GM18519 (cell line): Measurements from ENCODE around the gene RGR.

Experiments used
- ATAC-seq: cut with Tn5 transposase; IDR thresholded peaks from one replicate; pipeline ENCODE4 v1.9.1; 2021; ENCODE audit warnings: mild to moderate bottlenecking, moderate library complexity; ENCODE audit not compliant: unreplicated experiment, low FRiP score

The RGR gene, protein sequence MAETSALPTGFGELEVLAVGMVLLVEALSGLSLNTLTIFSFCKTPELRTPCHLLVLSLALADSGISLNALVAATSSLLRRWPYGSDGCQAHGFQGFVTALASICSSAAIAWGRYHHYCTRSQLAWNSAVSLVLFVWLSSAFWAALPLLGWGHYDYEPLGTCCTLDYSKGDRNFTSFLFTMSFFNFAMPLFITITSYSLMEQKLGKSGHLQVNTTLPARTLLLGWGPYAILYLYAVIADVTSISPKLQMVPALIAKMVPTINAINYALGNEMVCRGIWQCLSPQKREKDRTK

DNA sequence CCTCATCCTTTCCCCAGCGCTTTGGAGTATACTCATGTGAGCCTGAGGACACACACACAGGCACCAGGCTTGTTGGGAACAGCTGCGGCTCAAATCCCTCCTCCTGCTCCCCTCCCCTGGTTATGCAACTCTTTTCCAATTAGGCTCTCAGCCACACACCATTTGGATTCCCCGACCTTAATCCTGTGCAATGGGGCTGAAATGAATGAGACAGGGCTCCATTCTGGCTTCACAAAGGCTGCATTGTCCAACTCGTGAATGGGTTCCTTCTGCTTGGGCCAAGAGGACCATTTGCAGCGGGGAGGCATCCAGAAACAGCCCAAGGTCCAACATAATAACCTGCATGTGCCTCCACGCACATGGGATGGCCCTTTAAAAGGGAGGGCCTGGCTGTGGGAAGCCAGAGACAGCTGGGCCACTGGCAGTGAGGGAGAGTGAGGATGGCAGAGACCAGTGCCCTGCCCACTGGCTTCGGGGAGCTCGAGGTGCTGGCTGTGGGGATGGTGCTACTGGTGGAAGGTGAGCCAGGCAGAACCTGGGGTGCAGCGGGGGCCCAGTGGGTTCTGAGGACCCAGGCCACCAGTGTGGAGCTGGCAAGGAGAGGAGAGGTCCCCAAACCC is at the start of gene RGR:
RGR (plus strand) TSS at position 403 of the 620 bp plus-strand sequence; CDS start at position 441, 38 bp downstream.
- ATAC-seq, result no peak

DNA sequence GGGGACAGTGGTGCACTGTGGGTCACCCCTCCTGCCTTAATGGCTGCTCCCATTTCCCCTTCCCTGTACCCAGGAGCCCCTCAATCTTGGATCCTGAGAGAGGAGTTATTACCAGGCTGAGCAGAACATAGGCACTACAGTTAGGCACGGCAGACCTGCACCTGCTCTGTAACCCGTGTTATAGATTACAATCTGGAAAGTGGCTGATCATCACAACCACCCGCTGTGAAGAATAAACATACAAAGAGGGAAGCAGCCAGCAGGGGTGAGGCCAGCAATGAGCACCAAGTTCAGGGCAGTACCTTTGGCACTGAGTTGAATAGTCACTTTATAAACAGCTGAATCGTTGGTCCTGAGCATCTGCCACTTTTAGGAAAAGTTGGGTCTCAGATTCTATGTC is 48.8 kb upstream of the RGR start:
- ATAC-seq, result no peak

DNA sequence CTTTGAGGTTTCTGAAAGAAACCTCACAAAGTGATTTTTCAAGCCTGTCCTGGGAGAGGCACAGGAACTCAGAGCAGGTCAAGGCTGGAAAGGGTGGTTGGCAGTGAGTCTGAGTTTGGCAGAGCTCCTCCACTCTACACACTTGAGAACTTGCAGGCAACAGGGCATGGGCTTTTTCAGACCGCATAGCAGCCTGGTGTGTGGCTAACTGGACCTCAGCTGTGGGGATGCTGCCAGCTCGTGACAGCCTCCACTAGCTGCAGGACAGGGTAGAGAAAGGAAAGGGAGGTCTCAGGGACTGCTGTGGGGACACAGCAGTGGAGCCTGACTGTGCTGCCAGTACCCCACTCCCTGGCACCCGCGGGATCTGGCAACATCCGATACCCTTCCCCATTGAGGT is 47.9 kb upstream of the RGR start:
- no peak for ATAC-seq

- no peak for ATAC-seq
Observed at GRCh38 chr10:84197643-84198042, 47.2 kb upstream of the RGR start.

DNA sequence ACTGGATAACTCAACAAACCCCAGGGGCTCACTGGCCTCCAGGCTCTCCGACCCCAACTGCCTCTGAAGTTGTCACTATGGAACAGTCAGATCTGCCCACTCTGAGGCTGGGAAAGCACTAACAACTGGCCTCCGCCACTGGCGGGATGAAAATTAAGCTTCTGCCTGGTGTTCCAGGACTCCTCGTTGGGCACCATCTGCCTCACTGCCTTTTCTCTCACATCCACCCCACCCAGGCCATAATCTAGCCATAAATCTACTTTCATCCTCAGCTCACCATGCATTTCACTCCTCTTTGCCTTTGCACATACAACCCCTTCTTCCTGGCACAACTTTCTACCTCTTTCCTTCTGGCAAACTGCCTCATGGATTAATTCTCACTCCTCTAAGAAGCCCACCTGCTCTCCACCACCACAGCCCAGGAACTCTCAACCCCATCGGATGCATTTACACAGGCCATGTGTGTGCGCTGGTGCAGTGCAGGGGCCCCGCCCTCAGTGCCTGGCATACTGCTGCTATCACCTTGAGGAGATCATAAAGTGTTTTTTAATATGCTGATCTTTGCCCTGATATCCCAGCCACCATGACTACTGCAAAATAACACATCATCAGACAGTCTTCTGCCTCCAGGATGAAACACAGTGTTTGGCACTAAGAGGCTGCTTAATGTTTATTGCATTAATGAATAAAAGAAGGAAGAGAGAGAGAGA is 46.5 kb upstream of the RGR start:
- ATAC-seq, result no peak

- ATAC-seq, result no peak
Observed at GRCh38 chr10:84200537-84201243, 44.2 kb upstream of the RGR start.

- ATAC-seq, result no peak
Observed at GRCh38 chr10:84201244-84201606, 43.6 kb upstream of the RGR start.

DNA sequence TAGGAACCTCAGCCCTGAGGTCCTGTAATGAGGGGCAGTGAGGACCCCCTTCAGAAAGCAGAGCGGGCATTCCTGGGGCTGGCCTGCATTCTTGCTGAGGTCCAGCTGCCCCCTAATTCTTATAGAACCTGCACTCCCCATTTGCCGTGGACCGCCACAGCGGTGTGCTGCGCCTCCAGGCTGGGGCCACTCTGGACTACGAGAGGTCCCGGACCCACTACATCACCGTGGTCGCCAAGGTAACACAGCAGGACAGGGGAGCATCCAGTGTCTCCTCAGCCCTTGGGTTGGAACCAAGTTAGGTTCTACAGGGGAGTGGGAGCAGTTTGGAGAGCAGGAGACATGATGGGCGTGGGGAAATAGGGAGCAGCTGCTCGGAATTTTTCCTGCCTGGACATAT is 43.2 kb upstream of the RGR start:
- no peak for ATAC-seq

- ATAC-seq, result no peak
Observed at GRCh38 chr10:84202349-84202748, 42.5 kb upstream of the RGR start.

GRCh38 chr10:84204122-84204521 is 40.7 kb upstream of the RGR start:
- ATAC-seq, result no peak

- ATAC-seq, result no peak
Observed at GRCh38 chr10:84204610-84205009, 40.2 kb upstream of the RGR start.

DNA sequence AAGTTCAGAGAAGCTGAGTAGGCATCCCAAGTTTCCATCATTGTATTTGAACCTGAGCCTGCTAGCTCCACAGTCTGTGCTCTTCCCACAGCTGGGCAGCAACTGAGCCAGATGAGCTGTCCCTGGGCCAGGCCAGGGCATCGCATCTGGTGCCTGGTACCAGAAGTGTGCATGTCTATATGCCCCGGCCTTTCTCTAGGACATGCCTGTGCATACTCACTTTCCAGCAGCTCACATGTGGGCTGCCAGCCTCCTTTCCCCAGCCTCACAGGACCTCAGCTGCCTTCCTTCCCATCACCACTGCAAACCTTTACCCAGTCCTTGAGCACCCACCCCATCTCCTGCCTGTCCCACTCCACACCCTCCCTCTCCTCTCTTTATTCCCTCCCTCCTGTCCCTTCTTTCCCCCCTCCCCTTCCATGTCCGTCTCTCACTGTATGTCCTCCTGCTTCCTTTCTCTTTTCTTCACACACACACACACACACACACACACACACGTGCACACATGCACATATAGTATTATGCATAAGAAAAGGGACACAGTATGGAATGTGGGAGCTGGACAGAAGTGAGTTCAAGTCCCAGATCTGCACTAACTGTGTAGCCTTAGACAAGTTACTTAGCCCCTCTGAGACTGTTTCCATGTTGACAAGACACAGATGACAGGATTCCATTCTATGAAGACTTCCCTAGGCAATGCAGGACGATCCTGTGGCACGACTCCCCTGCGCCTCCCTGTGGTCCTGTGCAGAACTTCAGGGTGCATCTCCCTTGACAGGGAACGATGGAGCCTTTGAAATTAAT is 39.6 kb upstream of the RGR start:
- peak; percentile 77 for ATAC-seq

DNA sequence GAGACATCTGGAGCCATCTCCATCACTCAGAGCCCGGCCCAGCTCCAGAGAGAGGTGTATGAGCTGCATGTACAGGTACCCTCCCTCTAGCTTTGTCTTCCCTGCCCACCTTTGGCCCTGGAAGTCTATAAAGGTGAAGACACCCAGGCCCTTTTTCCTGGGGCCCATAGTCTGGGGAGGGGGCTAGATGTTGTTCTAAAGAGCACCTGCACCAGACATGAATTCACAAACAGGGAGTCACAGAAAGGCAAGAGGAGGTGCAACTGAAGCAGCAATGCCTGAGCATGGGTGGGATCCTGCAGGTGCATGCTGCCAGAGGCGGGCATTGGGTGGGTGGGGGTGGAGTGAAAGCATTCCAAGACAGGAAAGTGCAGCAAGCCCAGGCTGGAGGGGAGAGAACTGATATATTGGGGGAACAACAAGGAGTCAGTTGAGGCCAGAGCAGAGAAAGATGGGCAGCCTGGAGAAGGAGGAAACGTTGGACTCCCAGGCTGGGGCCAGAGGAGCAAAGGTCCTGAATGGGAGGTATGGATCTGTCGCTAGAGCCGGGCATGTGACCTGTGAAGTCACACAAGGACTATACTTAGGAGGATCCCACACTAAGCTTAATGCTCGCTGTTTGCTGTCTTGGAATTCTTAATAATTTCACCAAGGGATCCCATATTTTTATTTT is 38.9 kb upstream of the RGR start:
- ATAC-seq, result no peak

DNA sequence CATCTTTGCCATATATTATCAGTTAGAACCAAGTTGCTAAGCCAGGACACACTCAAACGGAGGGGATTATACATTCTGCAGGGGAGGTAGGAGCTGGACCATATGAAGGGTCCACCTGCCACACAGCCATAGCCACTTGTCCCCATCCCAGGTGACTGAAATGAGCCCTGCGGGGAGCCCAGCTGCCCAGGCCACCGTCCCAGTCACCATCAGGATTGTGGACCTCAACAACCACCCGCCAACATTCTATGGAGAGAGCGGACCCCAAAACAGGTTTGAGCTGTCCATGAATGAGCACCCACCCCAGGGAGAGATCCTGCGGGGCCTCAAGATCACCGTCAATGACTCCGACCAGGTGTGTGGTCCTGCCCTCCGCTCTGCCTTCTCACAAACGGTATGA is 36.8 kb upstream of the RGR start:
- no peak for ATAC-seq

DNA sequence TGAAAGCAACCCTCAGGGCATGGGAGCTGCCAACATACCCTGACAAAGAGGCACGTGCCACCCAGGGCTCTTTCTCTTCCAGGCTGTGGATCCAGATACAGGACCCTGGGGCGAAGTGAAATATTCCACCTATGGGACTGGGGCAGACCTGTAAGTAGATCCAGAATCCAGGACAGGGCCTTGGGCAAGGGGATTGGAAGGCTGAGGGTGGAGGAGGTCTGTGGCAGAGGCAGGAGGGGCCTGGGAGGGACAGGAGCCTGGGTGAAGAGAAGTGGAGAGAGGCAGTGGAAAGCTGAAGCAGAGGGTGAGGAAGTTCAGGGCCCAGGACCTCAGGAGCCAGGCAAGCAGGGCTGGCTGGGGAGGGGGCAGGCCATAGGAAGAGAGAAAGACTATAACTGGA is 33.3 kb upstream of the RGR start:
- ATAC-seq, result no peak

DNA sequence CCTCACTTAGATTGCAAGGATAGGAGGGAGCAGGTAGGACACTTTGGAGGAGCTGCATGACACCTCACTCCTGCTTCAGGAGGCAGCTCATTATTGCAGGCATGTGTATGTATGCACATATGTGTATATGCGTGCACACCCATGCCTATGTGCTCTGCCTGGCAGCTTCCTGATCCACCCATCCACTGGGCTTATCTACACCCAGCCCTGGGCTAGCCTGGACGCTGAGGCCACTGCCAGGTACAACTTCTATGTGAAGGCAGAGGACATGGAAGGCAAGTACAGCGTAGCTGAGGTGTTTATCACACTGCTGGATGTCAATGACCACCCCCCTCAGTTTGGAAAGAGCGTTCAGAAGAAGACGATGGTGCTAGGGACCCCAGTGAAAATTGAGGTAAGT is 32.8 kb upstream of the RGR start:
- ATAC-seq, result no peak

- no peak for ATAC-seq
Observed at GRCh38 chr10:84213076-84213475, 31.8 kb upstream of the RGR start.

- no peak for ATAC-seq
Observed at GRCh38 chr10:84214046-84214572, 30.7 kb upstream of the RGR start.

DNA sequence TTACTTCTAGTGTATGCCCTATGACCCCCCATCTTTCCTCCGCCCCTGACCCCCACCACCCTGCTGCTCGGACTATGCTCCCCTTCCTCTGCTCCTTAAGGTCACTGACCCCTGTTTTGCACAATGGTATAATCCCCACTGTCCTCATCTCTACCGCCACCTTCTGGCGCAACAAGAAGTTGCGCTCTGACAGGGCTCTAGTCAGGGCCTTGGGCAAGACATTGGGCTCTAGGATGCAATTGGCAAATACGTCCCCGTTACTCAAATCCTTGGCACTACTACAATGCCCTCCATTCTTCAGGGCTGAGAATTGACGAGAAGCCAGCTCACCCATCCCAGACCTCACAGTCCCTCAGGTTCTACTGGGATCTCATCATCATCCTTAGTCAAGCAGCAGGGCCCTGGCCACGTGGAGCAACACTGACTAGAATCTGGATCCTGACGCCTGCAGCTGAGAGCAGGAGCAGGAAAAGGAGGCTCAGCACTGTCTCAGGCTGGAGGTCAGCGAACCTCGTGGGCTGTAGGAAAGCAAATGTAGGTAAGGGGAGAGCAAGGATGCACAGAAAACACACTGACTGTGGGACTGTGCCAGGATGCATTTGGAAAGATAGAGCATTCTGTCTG is 30.1 kb upstream of the RGR start:
- ATAC-seq, result peak; percentile 92
